ENCODE results near the gene PARVG.

- TF ChIP-seq CTCF (IDR thresholded peaks at IDR 0.05) (no peak), POLR2A (IDR thresholded peaks at IDR 0.05) (no peak)
Measured at GRCh38 chr22:44153710-44154109, 27.0 kb upstream of the PARVG start.
